Measurements from ENCODE around the gene ACOT8.
"Not testable (repeated sequence)": the region's sequence is repeated elsewhere in the genome, so short reads cannot be mapped to it uniquely, and the experiment has no call there.

The ACOT8 gene

DNA sequence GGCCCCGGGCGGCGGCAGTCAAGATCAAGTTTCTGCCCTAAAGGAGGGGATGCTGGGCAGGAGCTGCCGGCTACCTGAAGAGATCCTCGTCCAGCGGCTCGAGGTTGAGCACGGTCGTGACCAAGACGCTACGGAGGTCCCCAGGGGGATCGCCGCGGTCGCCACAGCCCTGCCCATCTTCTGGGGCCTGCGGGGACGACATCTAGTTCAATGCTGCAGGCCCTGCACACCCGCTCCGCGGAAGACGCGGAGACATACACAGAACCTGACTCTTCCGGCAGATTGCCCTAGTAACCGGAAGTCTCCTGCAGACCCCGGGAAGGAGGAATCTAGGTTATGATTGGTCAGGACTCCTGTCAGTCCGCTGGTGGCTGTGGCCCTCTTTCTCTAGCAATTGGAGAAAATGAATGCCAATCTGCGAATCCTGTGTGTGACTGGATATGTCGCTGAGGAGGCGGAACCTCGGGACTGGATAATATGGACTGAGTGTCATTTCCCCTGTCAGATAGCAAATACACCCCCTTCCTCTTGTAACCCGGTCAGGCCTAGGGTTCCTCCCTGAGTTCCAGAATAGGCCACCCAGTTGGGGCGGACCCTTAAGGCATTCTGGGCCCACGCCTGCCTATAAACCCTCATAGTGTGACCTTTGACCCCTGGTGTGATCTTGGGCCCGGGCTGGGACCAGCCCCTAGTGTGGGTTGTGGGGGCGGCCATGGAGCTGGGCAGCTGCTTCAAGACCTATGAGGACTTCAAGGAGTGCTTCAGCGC lies at the start of gene ACOT8, which contains the start of gene ZSWIM3:
Gene ACOT8 (minus strand): TSS at position 279 of the 768 bp plus-strand sequence. CDS start 77 bp downstream, at position 202.
Gene ZSWIM3 (plus strand): TSS at position 501 of the 768 bp plus-strand sequence. CDS start 212 bp downstream, at position 713.
- peak; percentile 99 for DNase-seq

DNA sequence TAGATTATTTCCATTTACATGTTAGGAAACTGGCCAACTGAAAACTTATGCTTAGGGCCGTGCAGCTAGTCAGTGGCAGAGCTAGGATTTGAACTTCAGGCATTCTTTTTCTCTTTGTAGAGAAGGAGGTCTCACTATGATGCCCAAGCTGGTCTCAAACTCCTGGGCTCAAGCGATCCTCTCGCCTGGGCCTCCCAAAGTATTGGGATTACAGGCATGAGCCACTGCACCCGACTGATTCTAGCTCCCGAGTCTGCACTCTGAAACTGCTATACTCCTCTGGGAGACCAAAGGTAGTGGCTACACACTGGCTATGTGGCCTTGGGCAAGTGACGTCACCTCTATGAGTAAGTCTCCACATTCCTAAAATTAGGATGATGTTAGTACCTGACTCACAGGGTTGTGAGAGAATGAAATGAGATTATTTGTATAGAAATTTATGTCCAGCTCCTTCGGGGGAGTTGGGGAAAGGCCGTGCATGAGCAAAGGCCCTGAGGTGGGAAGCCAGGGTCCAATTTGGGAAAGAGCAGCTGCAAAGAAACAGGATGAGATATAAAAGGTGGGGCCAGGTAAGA lies 48.4 kb upstream of the ACOT8 start:
- no peak for DNase-seq

DNA sequence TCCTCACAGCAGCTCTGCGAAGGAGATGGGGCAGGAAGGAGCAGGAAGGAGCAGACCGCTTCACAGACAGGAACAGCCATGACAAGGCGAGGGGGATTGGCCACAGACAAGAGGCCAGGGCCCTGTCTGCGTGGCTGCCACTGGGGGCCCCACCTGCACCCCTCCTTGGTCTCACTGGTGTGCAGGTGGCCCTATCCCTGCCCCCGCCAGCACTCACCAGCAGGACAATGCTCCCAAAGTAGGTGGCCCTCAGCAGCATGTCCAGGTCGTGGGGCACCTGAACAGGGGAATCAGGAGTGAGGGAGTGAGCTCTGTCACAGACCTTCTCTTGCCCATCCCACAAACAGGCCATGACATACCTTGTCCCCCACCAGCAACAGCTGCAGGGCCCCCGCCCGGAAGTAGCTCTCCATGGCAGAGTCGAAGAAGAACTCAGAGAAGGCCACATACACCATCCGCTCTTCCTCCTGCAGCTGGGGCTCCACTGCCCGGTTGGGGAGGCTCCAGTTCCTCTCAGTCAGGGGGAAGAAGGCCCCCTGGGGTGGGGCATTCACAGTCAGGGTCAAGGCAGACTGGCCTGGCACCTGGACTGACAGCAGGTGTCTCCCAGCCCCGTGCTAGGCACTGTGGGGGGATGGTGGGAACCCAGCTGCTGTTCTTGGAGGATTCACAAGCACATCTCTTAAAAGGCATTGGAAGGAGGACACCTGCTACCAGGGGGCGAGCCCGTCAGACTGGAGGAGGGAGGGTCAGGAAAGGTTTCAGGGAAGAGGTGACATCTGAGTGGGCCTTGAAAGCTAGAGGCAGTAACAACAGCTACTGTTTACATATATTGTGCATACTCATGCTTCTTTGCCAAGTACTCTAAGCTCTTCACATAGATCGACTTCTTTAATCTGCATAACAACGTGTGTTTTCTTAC lies 47.7 kb upstream of the ACOT8 start:
- no peak for DNase-seq

DNA sequence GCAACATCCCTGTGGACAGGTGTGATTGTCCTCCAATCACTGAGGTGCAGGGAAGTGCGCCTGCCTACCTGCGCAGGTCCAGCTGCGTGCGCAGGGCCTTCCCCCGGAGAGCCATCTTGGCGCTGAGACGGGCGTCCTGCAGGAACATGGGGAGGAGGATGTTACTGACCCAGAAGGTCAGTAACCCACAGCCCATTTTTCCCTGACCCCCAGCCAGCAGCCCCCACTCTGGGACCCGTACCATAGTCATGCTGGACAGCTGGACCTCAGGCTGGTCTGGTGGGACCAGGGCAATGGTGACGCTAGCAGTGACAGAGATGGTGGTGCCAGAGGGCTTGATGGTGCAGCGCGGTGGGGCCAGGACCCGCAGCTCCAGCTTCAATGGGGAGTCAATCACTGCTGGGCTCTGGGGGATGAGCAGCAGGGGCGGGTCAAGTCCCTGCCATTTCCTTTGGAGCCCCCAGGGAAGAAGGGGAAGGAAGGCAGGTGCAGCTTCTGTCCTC lies 45.1 kb upstream of the ACOT8 start:
- no peak for DNase-seq

DNA sequence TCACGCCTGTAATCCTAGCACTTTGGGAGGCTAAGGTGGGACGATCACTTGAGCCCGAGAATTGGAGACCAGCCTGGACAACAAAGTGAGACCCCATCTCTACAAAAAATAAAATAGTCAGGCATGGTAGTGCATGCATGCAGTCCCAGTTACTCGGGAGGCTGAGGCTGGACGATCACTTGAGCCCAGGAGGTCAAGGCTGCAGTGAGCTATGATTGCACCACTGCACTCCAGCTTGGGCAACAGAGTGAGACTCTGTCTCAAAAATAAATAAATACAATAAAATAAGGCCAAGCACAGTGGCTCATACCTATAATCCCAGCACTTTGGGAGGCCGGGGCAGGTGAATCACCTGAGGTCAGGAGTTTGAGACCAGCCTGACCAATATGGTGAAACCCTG lies 44.1 kb upstream of the ACOT8 start:
- not testable (repeated sequence) for DNase-seq

DNA sequence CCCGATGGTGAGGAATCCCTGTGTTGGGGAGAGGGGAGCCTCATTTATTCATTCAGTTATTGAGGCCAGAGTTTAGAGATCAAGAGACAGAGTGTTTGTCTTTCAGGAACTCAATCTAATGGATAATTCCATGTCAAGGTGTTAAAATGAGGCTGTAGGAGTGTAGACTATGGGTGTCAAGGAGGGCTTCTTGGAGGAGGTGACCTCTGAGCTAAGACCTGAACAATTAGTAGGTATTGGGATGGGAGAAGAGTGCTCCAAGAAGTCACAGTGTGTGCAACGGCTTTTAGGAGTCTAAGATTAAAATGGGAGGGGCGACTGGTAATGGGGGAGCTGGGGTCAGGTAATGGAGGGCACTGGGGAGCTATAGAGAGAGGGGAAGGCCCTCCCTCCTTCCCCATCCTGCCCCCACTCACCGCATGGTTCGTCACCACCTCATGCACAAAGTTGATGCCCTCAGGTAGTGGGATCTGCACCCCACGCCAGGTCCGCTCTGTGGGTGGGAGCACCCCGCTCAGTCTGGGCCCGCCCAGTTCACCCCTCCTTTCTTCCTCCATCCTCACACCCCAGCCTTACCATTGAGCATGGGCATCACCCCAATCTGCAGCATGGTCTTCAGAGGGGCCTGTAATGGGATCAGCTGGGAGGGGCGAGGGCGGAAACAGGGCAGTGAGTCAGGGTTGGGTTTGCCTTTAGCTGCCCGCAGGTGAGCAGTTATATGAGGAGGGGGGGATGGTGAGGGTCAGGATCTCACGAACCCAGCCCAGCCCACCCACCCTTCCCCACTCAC lies 42.0 kb upstream of the ACOT8 start:
- DNase-seq, result no peak

DNA sequence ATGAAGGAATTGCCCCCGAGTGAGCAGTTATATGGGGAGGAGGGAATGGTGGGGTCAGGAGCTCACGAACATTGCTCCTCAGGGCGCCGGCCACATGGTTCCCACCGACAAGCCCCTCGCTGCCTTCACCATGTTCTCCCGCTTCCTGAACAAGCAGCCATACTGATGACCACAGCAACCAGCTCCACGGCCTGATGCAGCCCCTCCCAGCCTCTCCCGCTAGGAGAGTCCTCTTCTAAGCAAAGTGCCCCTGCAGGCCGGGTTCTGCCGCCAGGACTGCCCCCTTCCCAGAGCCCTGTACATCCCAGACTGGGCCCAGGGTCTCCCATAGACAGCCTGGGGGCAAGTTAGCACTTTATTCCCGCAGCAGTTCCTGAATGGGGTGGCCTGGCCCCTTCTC lies 41.1 kb upstream of the ACOT8 start:
- DNase-seq, result no peak

DNA sequence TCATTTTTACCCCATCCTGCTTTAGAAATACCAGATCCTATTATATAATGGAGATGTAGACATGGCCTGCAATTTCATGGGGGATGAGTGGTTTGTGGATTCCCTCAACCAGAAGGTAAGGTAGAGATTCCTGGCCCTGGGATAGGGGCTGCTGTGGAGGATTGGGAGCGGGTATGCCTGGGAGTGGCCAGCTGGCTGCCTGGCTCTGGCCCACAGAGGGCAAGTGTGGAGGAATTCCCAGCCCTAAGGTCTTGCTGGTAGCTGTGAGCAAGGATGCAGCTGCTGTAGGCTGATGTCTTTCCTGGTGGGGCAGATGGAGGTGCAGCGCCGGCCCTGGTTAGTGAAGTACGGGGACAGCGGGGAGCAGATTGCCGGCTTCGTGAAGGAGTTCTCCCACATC lies 40.5 kb upstream of the ACOT8 start:
- DNase-seq, result no peak

DNA sequence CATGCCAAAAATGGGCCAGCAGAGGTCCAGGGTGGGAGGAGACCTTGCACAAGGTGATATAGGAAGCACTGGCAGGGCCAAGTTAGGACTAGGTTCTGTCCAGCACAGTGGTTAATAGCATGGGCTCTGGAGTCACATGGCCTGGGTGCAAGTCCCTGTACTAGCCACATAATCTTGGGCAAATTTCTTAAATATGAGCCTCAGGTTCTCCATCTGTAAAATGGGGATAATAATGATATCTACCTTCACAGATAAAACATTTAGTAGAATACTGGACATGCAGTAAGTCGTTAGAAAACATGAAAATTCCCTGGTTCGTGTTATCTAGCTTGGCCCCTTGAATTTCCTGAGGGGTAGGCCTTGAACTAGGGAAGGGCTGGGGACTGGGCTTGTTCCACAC lies 40.1 kb upstream of the ACOT8 start:
- DNase-seq, result no peak

DNA sequence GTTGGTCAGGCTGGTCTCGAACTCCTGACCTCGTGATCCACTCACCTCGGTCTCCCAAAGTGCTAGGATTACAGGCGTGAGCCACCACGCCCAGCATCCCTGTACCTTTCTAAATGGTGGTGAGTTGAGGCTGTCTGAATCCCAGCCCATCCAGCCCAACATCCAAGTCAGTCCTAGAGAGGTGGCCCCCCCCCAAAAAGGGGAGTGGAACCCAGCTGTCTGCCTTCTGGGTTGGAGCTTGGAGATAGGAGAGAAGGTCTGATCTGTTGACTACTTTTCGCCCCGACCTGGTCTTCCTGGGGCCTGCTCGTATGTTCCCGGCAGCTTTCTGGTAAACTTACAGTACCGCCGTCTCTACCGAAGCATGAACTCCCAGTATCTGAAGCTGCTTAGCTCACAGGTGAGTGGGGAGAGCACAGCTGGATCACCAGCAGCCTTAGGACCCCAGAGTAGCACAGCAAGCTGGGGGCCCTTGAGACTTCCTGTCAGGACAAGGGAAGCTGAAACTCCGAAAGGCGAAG lies 39.5 kb upstream of the ACOT8 start:
- no peak for DNase-seq

DNA sequence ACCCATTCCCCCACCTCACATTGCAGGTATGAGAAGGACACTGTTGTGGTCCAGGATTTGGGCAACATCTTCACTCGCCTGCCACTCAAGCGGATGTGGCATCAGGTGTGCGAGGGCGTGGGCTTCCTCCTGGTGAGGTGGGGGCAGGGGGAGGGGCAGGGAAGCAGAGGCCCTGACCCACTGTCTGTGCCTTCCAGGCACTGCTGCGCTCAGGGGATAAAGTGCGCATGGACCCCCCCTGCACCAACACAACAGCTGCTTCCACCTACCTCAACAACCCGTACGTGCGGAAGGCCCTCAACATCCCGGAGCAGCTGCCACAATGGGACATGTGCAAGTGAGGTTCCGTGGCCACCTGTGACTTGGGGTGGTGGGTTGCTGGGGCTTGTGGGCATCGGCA lies 37.6 kb upstream of the ACOT8 start:
- DNase-seq, result no peak

DNA sequence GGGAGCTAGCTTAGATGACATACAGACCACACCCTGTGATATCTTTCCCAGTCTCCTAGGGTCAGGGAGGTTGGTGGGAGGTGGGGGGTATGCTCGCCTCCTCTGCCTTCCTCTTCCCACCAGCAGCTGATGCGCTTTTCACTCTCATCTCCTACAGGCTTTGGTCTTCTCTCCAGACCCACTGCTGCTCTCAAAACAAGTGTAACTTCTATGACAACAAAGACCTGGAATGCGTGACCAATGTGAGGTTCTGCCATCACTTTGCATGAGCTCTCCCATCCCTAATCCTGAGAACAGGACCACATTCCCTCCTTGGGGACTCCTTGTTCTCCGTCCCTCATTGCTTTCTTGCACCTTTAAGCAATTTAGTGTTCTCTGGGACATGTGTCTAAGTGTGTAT lies 36.6 kb upstream of the ACOT8 start:
- no peak for DNase-seq

DNA sequence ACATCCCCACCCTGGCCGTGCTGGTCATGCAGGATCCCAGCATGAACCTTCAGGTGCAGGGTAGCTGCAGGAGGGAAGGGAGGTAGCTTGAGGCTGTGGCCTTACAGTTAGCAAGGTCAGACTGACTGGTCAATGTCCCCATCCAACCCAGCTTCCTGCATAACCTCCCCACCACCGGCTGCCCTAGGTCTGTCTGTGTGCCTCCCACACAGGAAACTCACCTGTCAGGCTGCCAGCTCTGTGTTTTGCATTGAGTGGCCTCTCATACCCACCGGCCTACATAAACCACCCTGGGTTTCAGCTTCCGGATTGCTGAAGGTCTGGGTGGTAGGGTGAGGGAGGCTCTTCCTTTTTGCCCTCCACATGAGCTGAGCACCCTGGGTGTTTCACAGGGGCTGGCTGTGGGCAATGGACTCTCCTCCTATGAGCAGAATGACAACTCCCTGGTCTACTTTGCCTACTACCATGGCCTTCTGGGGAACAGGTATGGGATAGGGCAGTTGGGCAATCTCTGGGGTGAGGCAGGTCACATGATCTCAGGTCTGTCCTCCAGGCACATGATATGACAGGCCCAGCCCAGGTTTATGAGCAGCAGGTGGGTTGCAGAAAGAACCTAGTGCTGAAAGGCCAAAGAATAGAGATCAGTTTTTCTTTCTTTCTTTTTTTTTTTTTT lies 35.8 kb upstream of the ACOT8 start:
- no peak for DNase-seq

DNA sequence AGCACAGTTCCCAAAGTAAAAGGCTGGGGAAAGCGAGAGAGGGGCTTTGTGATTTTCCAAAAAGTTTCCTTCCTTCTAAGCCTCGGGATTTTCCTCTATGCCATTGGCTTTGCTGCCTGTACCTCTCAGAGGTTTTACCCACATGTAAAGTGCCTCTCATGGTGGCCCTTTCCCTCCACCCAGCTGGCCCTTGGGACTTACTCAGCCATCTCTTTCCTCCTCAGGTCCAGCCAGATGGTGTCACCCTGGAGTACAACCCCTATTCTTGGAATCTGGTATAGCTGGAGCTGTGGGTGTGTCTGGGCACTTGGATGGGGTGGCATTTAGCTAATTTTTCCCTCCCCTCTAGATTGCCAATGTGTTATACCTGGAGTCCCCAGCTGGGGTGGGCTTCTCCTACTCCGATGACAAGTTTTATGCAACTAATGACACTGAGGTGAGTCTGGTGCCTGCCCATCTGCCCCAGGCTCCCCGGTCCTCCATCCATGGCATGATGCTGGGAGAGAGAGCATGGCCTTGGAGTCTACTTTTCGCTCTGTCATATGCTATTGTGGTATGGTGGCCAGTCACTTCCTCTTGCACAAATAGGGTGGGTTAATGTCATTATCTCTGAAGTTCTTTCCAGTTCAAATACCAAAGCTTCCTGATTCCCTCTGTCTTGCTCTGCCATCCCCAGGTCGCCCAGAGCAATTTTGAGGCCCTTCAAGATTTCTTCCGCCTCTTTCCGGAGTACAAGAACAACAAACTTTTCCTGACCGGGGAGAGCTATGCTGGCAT lies 35.0 kb upstream of the ACOT8 start:
- no peak for DNase-seq

DNA sequence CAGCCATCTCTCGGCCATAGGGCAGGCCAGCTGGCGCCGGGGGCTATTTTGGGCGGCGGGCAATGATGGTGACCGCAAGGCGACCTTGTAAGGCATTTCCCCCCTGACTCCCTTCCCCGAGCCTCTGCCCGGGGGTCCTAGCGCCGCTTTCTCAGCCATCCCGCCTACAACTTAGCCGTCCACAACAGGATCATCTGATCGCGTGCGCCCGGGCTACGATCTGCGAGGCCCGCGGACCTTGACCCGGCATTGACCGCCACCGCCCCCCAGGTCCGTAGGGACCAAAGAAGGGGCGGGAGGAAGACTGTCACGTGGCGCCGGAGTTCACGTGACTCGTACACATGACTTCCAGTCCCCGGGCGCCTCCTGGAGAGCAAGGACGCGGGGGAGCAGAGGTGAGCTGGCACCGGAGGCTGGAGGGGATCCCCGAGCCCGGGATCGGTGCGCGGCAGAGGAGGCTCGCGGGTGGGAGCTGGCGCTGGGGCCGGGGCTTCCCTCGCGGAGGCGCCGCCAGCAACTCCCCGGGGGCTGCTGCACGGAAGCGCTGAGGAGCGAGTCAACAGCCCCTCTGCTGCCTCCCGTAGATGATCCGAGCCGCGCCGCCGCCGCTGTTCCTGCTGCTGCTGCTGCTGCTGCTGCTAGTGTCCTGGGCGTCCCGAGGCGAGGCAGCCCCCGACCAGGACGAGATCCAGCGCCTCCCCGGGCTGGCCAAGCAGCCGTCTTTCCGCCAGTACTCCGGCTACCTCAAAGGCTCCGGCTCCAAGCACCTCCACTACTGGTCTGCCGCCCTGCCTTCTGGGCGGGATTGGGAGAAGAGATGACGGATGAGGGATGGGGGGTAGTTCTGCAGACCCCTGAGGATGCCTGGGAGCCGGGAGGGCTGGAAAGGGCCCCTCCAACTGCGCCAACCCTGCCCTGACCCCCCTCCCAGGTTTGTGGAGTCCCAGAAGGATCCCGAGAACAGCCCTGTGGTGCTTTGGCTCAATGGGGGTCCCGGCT lies 34.1 kb upstream of the ACOT8 start, which contains the start of the genes CTSA and NEURL2:
Gene CTSA (plus strand): TSS at position 351 of the 999 bp plus-strand sequence. CDS start 234 bp downstream, at position 585.
Gene NEURL2 (minus strand): TSS at position 224 of the 999 bp plus-strand sequence. CDS start 217 bp downstream, at position 7.
- DNase-seq, result peak; percentile 17

DNA sequence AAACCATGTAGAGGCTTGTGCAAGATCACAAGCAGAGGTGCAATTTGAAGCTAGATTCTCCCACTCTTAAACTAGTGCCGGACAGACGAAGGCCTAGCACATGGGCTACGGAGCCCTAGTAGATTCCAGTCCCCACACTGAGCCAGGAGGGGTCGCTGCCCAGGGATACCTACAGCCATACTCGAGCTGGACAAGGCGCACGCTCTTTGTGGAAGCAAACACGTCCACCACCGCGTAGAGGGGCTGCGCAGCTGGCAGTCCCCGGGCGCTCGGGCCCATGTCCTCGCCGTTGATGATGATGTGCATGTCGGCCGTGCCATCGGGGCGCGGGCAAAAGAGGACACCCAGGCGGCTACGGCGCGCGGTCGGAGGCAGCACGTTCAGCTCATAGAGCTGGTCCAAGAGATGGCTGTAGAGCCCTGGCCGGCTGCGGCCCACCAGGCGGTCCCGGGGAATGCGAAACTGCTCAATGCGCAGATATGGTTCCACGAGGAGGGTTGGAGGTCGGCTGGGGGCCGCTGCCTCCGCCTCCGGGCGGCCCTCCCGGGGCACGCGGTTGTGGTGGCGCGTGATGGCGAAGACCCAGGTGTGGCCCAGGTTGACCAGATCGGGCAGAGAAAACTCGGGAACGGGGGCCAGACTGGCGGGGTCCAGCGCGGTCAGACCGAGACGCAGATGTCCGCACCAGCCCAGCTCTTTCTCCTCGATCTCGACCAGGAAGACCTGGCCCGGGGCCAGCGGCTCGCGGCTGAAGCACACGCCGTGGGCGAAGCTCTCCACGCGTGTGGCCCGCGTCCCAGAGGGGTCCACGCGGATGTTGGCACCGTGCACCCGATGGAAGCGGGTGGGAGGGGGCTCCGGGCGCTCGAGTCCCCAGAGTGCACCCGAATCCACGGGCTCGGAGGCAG lies 33.1 kb upstream of the ACOT8 start:
- no peak for DNase-seq

DNA sequence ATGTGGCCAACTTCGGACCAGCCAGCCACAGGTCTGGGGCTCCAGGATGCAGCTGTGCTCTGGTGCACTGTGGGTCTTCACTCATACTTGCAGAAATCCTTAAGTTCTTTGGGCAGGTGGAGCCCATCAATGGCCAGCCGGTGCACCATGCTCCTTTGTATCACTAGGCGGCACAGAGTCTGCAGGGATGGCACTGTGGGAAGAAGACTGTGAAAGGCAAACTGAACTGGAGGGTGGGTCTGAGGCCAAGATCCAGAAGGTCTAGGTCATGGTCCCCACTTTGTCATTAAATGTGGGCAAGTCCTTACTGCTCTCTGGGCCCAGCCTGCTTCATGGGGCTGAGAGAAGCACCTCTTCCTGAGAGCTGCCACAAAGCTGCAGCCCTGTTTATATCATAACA lies 31.5 kb upstream of the ACOT8 start:
- DNase-seq, result no peak

DNA sequence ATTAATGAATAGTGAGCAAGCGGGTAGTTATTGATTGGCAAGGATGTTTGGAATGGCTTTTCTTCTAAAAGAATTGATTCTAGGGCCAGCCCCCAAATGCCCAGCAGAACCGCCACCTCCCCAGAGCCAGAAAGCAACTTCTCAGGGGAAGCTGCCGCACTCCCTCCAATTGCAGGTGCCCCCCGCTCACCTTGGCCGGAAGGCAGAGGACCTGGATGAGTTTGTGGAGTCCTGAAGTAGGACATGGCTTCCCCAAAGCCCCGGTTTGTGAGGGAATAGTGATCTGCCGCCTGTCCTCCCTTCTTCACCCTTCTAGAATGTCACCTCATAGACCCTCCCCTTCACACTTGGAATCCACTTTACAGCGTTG lies 30.1 kb upstream of the ACOT8 start, which contains the start of gene SPATA25:
Gene SPATA25 (minus strand): TSS at position 277 of the 370 bp plus-strand sequence. CDS start 32 bp downstream, at position 245.
- no peak for DNase-seq

Data from NCI-H1436 treated with DMSO at 0.1 percent for 48 hours (cell line).